GM18508 (cell line): ENCODE data around the gene MACROD2.

ENCODE experiments used
- ATAC-seq: cut with Tn5 transposase; IDR thresholded peaks from one replicate; pipeline ENCODE4 v1.9.1; 2021; ENCODE audit warnings: moderate number of reproducible peaks; ENCODE audit not compliant: insufficient read depth, unreplicated experiment

The MACROD2 gene

GRCh38 chr20:14612391-14612790 lies 617.1 kb downstream of the MACROD2 start:
- no peak for ATAC-seq

- no peak for ATAC-seq
These were observed 620.7 kb downstream of the MACROD2 start for GRCh38 chr20:14616003-14616402.

GRCh38 chr20:14617123-14617522 lies 621.8 kb downstream of the MACROD2 start:
- no peak for ATAC-seq

- ATAC-seq = no peak
These were observed 624.1 kb downstream of the MACROD2 start for GRCh38 chr20:14619411-14619810.

- no peak for ATAC-seq
These were observed 627.5 kb downstream of the MACROD2 start for GRCh38 chr20:14622796-14623195.

- ATAC-seq = no peak
These were observed 635.7 kb downstream of the MACROD2 start for GRCh38 chr20:14631011-14631410.

- ATAC-seq = no peak
These were observed 637.6 kb downstream of the MACROD2 start for GRCh38 chr20:14632906-14633305.

GRCh38 chr20:14633507-14633906 lies 638.2 kb downstream of the MACROD2 start:
- ATAC-seq = no peak

GRCh38 chr20:14634665-14635064 lies 639.3 kb downstream of the MACROD2 start:
- no peak for ATAC-seq

- no peak for ATAC-seq
These were observed 642.1 kb downstream of the MACROD2 start for GRCh38 chr20:14637441-14637840.

GRCh38 chr20:14643146-14643545 lies 647.8 kb downstream of the MACROD2 start:
- ATAC-seq = no peak

- no peak for ATAC-seq
These were observed 648.2 kb downstream of the MACROD2 start for GRCh38 chr20:14643556-14643955.

GRCh38 chr20:14644306-14645097 lies 649.2 kb downstream of the MACROD2 start:
- no peak for ATAC-seq

- no peak for ATAC-seq
These were observed 651.7 kb downstream of the MACROD2 start for GRCh38 chr20:14647016-14647415.

- ATAC-seq = no peak
These were observed 654.3 kb downstream of the MACROD2 start for GRCh38 chr20:14649662-14650061.

GRCh38 chr20:14657266-14658005 lies 662.1 kb downstream of the MACROD2 start:
- no peak for ATAC-seq

GRCh38 chr20:14664101-14664500 lies 668.8 kb downstream of the MACROD2 start:
- ATAC-seq = no peak

- ATAC-seq = no peak
These were observed 671.4 kb downstream of the MACROD2 start for GRCh38 chr20:14666696-14667095.

GRCh38 chr20:14667226-14667625 lies 671.9 kb downstream of the MACROD2 start:
- ATAC-seq = no peak

GRCh38 chr20:14672066-14672465 lies 676.8 kb downstream of the MACROD2 start:
- ATAC-seq = no peak

- no peak for ATAC-seq
These were observed 677.8 kb downstream of the MACROD2 start for GRCh38 chr20:14673164-14673563.

GRCh38 chr20:14677455-14677854 lies 682.1 kb downstream of the MACROD2 start:
- no peak for ATAC-seq
